Stomach (tissue), 9 donors: ENCODE measurements around the gene VEGFB. TPM values are rescaled to one million over a fixed set of nuclear protein-coding genes. Genes with fewer than 3 reads are reported as not detected.

Source experiments
- DNase-seq, 2 donors: peaks; one replicate each; pipeline versions ENCODE4 v3.0.0 to v3.0.0-alpha.2; 2013 to 2019
- H3K27ac ChIP-seq, 5 donors: fragments of 200-600 bp in 4 of 5; sonication (generic) in 4 of 5; one replicate each; pipeline ENCODE4 v1.5.1; 2013 to 2019; ENCODE audit warnings: mild to moderate bottlenecking in 1 of 5, moderate library complexity in 1 of 5
- H3K27me3 ChIP-seq, 3 donors: fragments of 200-600 bp; sonication (generic); one replicate each; pipeline ENCODE4 v1.5.1; 2017 to 2019; ENCODE audit warnings: mixed run types in 1 of 3
- H3K36me3 ChIP-seq, 4 donors: fragments of 200-600 bp; sonication (generic); 1 replicate in 3 of 4; 2 replicates in 1 of 4; pipeline ENCODE4 v1.5.1; 2016 to 2019
- H3K4me1 ChIP-seq, 4 donors: fragments of 200-600 bp; sonication (generic); one replicate each; pipeline ENCODE4 v1.5.1; 2016 to 2019
- H3K4me3 ChIP-seq, 4 donors: fragments of 200-600 bp; sonication (generic) in 3 of 4; one replicate each; pipeline ENCODE4 v1.5.1; 2016 to 2019; ENCODE audit warnings: mild to moderate bottlenecking in 1 of 4
- H3K9me3 ChIP-seq, 4 donors: fragments of 200-600 bp; sonication (generic); one replicate each; pipeline ENCODE4 v1.5.1; 2016 to 2019
- CTCF ChIP-seq, 7 experiments: fragments of 450-650 bp in 4 of 7; fragments of 200-600 bp in 3 of 7; sonication (generic) in 3 of 7; IDR thresholded peaks; one replicate each; pipeline ENCODE4 v1.5.1; 2016 to 2019; ENCODE audit warnings: antibody characterized with exemption in 7 of 7, control low read depth in 2 of 7, mild to moderate bottlenecking in 1 of 7
- EP300 ChIP-seq: sonication (generic); formaldehyde crosslinking; IDR thresholded peaks from one replicate; pipeline ENCODE4 v1.6.1; 2017; ENCODE audit warnings: antibody characterized with exemption
- POLR2A ChIP-seq, 4 donors: fragments of 450-650 bp; IDR thresholded peaks; one replicate each; pipeline ENCODE4 v1.6.1; 2016; ENCODE audit warnings: antibody characterized with exemption in 4 of 4, control low read depth in 2 of 4, mild to moderate bottlenecking in 1 of 4, moderate library complexity in 1 of 4
- POLR2AphosphoS5 ChIP-seq, 3 donors: sonication (generic); formaldehyde crosslinking; IDR thresholded peaks; one replicate each; pipeline ENCODE4 v1.6.1; 2016; ENCODE audit warnings: antibody characterized with exemption in 3 of 3
- WGBS, 5 donors: extraction: QIAGEN DNeasy Blood & Tissue Kit in 3 of 5; methylation state at CpG; one replicate each; pipeline versions ENCODE4 v1.1.5 to v1.1.7; 2013 to 2018; 5-methylcytosine and 5-hydroxymethylcytosine counted together
- intact Hi-C: fragments of 100-400 bp; cut with DNase I; formaldehyde crosslinking; loops from one replicate; pipeline ENCODE4 v1.15.1; 2023; ENCODE audit warnings: low total_unique reads
- polyA plus RNA-seq, 3 donors: library from polyadenylated mRNA; stranded (reverse); fragments of 200-250 nt; gene quantifications; one replicate each; pipeline ENCODE4 v1.2.3, GENCODE V29; 2013
- total RNA-seq, 5 donors: library from RNA; depleted of rRNA; stranded (reverse); fragments of >200 nt; gene quantifications; one replicate each; pipeline versions ENCODE4 v1.1.0 to v1.2.3, GENCODE V29; 2014 to 2016
- donor health status: healthy with polysubstance abuse.
- donor health status: Bipolar disorder and iron deficiency.
- donor health status: healthy.

Gene VEGFB
- total and polyA plus RNA-seq, 8 donors: 2.9 to 167 (median 65.1) TPM

GRCh38 chr11:64219354-64219684, 15.1 kb upstream of the VEGFB start:
- Histone ChIP-seq H3K27ac (no peak overlapping the region), H3K27me3 (no peaks in the 10 kb centered on the region), H3K9me3 (no peaks in the 10 kb centered on the region), H3K4me3 (no peak overlapping the region), H3K36me3 (peaks cover 15 to 73% (median 59%) of the 10 kb centered on the region in 4 donors), H3K4me1 (peaks cover 0 to 11% (median 8%) of the 10 kb centered on the region in 4 donors)
- TF ChIP-seq EP300 (no peak), POLR2AphosphoS5 (IDR thresholded peaks at IDR 0.05) (no peak), CTCF (IDR thresholded peaks at IDR 0.05) (no peak), POLR2A (IDR thresholded peaks at IDR 0.05) (no peak)
- DNase-seq: no peak
- intact Hi-C loops: no loop called here
- 79 to 92% (median 83%) methylated on average over 5 to 7 of the region's 7 CpGs for whole genome bisulfite sequencing, 5 donors

- Histone ChIP-seq H3K27ac (no peak overlapping the region), H3K9me3 (no peaks in the 10 kb centered on the region), H3K27me3 (no peaks in the 10 kb centered on the region), H3K4me3 (no peak overlapping the region), H3K36me3 (peaks cover 15 to 71% (median 60%) of the 10 kb centered on the region in 4 donors), H3K4me1 (peaks cover 0 to 16% (median 11%) of the 10 kb centered on the region in 4 donors)
- no peak for TF ChIP-seq POLR2A (IDR thresholded peaks at IDR 0.05)
- TF ChIP-seq POLR2AphosphoS5 (IDR thresholded peaks at IDR 0.05): no peak
- no peak for TF ChIP-seq CTCF (IDR thresholded peaks at IDR 0.05)
- DNase-seq: no peak
- WGBS, 5 donors: 88 to 93% (median 91%) methylated on average over 9 to 10 of the region's 10 CpGs
- intact Hi-C loops: no loop called here
These were observed 14.6 kb upstream of the VEGFB start for GRCh38 chr11:64219755-64220154.

GRCh38 chr11:64220271-64220670, 14.1 kb upstream of the VEGFB start:
- DNase-seq: no peak
- Histone ChIP-seq H3K4me3 (no peak overlapping the region), H3K36me3 (peaks cover 15 to 67% (median 57%) of the 10 kb centered on the region in 4 donors), H3K9me3 (no peaks in the 10 kb centered on the region), H3K27me3 (no peaks in the 10 kb centered on the region), H3K4me1 (peaks cover 4 to 21% (median 16%) of the 10 kb centered on the region in 4 donors), H3K27ac (no peak overlapping the region)
- intact Hi-C loops: no loop called here
- no peak for TF ChIP-seq EP300
- TF ChIP-seq POLR2AphosphoS5 (IDR thresholded peaks at IDR 0.05): no peak
- no peak for TF ChIP-seq POLR2A (IDR thresholded peaks at IDR 0.05)
- no peak for TF ChIP-seq CTCF (IDR thresholded peaks at IDR 0.05)
- 80 to 90% (median 88%) methylated on average over 11 to 17 of the region's 17 CpGs for WGBS, 5 donors

GRCh38 chr11:64220798-64221197, 13.6 kb upstream of the VEGFB start:
- Histone ChIP-seq H3K27ac (no peak overlapping the region), H3K4me3 (no peak overlapping the region), H3K4me1 (peaks cover 8 to 24% (median 21%) of the 10 kb centered on the region in 4 donors), H3K27me3 (no peaks in the 10 kb centered on the region), H3K9me3 (no peaks in the 10 kb centered on the region), H3K36me3 (peaks cover 15 to 67% (median 57%) of the 10 kb centered on the region in 4 donors)
- no peak for DNase-seq
- intact Hi-C loops: no loop called here
- WGBS, 5 donors: 84 to 95% (median 87%) methylated on average over 7 to 14 of the region's 14 CpGs
- TF ChIP-seq EP300 (no peak), CTCF (IDR thresholded peaks at IDR 0.05) (no peak), POLR2A (IDR thresholded peaks at IDR 0.05) (no peak), POLR2AphosphoS5 (IDR thresholded peaks at IDR 0.05) (no peak)
